Panc1 (cell line): ENCODE results near the gene CCDC127. TPM values are rescaled to one million over a fixed set of nuclear protein-coding genes. Genes with fewer than 3 reads are reported as not detected.
"Not testable (repeated sequence)": the region's sequence is repeated elsewhere in the genome, so short reads cannot be mapped to it uniquely, and the experiment has no call there.

Experiments
- ATAC-seq: fragments of 200-7000 bp; cut with Tn5 transposase; 2 replicates; pipeline ENCODE4 v1.9.1; 2020; ENCODE audit warnings: mild to moderate bottlenecking, moderate library complexity
- BruUV-seq: library from RNA; stranded (reverse); fragments of 400-500 nt; replicated peaks from 2 replicates; lab custom pipeline; 2021; lab: Mats Ljungman, UMichigan
- CTCF ChIA-PET: fragments of 300-600 bp; sonication (Branson Sonifier 250); formaldehyde crosslinking; loops from one replicate; lab custom pipeline; 2022; ENCODE audit warnings: antibody characterized with exemption; lab: Charles Lee
- POLR2A ChIA-PET: fragments of 300-600 bp; sonication (Branson Sonifier 250); formaldehyde crosslinking; loops from one replicate; lab custom pipeline; 2022; ENCODE audit warnings: antibody characterized with exemption; lab: Charles Lee
- DNase-seq: peaks from one replicate; pipeline ENCODE4 v3.0.0-alpha.2; 2010; ENCODE audit warnings: low read depth, low spot score
- H3K27ac ChIP-seq: 2 replicates; pipeline ENCODE4 v1.5.1; 2011; ENCODE audit warnings: mild to moderate bottlenecking, low read length, inconsistent platforms
- H3K27me3 ChIP-seq: fragments of 200-500 bp; sonication (Bioruptor generic); 2 replicates; pipeline ENCODE4 v1.6.0; 2014; ENCODE audit warnings: low read length, inconsistent platforms; ENCODE audit not compliant: control insufficient read depth, insufficient read depth
- H3K36me3 ChIP-seq: fragments of 200-500 bp; sonication (Bioruptor generic); 2 replicates; pipeline ENCODE4 v1.5.1; 2014; ENCODE audit warnings: inconsistent platforms, mild to moderate bottlenecking, low read length, moderate library complexity; ENCODE audit not compliant: control insufficient read depth, insufficient read depth
- H3K4me1 ChIP-seq: 2 replicates; pipeline ENCODE4 v1.5.1; 2011; ENCODE audit warnings: inconsistent platforms, mild to moderate bottlenecking, low read length, moderate library complexity; ENCODE audit not compliant: control insufficient read depth, insufficient read depth
- H3K4me3 ChIP-seq, 2 experiments: 2 replicates each; pipeline ENCODE4 v1.5.1; 2011 to 2012; ENCODE audit warnings: low read depth in 2 of 2, low read length in 2 of 2, mild to moderate bottlenecking in 2 of 2, inconsistent platforms in 1 of 2, moderate library complexity in 1 of 2
- H3K9me3 ChIP-seq: fragments of 200-500 bp; sonication (Bioruptor generic); 2 replicates; pipeline ENCODE4 v1.5.1; 2014; ENCODE audit warnings: low read depth, mild to moderate bottlenecking, inconsistent platforms, low read length, moderate library complexity; ENCODE audit not compliant: control insufficient read depth, insufficient read depth
- POLR2AphosphoS5 ChIP-seq: IDR thresholded peaks from 2 replicates; pipeline ENCODE4 v1.6.1; 2012; ENCODE audit warnings: mild to moderate bottlenecking, low read depth, low read length, moderate library complexity
- REST ChIP-seq, 2 experiments: IDR thresholded peaks; 2 replicates each; pipeline ENCODE4 v1.6.1; 2011 to 2012; ENCODE audit warnings: low read depth in 2 of 2, control low read depth in 1 of 2, low read length in 1 of 2, mild to moderate bottlenecking in 1 of 2, moderate library complexity in 1 of 2; ENCODE audit not compliant: insufficient read depth in 1 of 2
- SIN3A ChIP-seq: IDR thresholded peaks from 2 replicates; pipeline ENCODE4 v1.6.1; 2012; ENCODE audit warnings: low read depth, mild to moderate bottlenecking, low read length, moderate library complexity, borderline replicate concordance; ENCODE audit not compliant: insufficient read depth
- TCF7L2 ChIP-seq: IDR thresholded peaks from 2 replicates; pipeline ENCODE4 v1.6.1; 2011; ENCODE audit warnings: mild to moderate bottlenecking, low read depth, low read length, inconsistent platforms
- in situ Hi-C: cut with HindIII; loops from 2 replicates; pipeline ENCODE4 v1.10.0; 2016; ENCODE audit warnings: low sequenced_read_pairs, low pct_unique_long_range_greater_than_20kb
- intact Hi-C: fragments of 100-400 bp; cut with micrococcal nuclease; formaldehyde crosslinking; loops from one replicate; pipeline ENCODE4 v1.10.0; 2022; ENCODE audit not compliant: unreplicated experiment
- total RNA-seq: library from RNA; stranded (reverse); gene quantifications from one replicate; pipeline ENCODE4 v1.2.1, GENCODE V29; 2021; ENCODE audit not compliant: unreplicated experiment
- TF ChIP-seq, protein P1 (sequence below): fragments of 450-650 bp; IDR thresholded peaks from 2 replicates; pipeline ENCODE4 v1.5.1; 2017; ENCODE audit warnings: mild to moderate bottlenecking

CCDC127 gene
- total RNA-seq, 1 experiment from 2014 or later: 8.1 TPM

DNA sequence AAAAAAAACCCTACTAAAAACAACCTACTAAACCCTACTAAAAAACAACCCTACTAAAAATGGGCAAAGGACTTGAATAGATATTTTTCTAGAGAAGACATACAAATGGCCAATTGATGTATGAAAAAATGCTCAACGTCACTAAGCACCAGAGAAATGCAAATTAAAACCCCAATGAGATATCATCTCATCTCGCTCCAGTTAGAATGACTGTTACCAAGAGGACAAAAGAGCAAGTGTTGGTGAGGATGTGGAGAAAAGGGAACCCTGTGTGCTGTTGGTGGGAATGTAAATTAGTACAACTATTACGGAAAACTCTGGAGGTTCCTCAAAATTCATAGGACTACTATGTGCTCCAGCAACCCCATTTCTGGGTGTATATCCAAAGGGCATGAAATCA lies 10.9 kb upstream of the CCDC127 start:
- Histone ChIP-seq H3K27me3 (no peaks in the 10 kb centered on the region), H3K4me3 (no peak overlapping the region), H3K36me3 (peaks cover 13% of the 10 kb centered on the region), H3K9me3 (no peaks in the 10 kb centered on the region), H3K27ac (no peak overlapping the region), H3K4me1 (no peaks in the 10 kb centered on the region)
- POLR2A ChIA-PET: no interaction called here
- CTCF ChIA-PET: no interaction called here
- in situ Hi-C loops (no loop called here), intact Hi-C loops (no loop called here)
- no TSS peak for BruUV-seq
- DNase-seq (no peak), ATAC-seq (no peak)
- TF ChIP-seq POLR2AphosphoS5 (no peak), SIN3A (no peak), TCF7L2 (no peak), REST (IDR thresholded peaks at IDR 0.05; ENCODE audit: insufficient read depth in 1 of 2, low read depth in 2 of 2, low read length in 1 of 2) (no peak)
- TF ChIP-seq, protein P1, sequence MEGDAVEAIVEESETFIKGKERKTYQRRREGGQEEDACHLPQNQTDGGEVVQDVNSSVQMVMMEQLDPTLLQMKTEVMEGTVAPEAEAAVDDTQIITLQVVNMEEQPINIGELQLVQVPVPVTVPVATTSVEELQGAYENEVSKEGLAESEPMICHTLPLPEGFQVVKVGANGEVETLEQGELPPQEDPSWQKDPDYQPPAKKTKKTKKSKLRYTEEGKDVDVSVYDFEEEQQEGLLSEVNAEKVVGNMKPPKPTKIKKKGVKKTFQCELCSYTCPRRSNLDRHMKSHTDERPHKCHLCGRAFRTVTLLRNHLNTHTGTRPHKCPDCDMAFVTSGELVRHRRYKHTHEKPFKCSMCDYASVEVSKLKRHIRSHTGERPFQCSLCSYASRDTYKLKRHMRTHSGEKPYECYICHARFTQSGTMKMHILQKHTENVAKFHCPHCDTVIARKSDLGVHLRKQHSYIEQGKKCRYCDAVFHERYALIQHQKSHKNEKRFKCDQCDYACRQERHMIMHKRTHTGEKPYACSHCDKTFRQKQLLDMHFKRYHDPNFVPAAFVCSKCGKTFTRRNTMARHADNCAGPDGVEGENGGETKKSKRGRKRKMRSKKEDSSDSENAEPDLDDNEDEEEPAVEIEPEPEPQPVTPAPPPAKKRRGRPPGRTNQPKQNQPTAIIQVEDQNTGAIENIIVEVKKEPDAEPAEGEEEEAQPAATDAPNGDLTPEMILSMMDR: no peak

DNA sequence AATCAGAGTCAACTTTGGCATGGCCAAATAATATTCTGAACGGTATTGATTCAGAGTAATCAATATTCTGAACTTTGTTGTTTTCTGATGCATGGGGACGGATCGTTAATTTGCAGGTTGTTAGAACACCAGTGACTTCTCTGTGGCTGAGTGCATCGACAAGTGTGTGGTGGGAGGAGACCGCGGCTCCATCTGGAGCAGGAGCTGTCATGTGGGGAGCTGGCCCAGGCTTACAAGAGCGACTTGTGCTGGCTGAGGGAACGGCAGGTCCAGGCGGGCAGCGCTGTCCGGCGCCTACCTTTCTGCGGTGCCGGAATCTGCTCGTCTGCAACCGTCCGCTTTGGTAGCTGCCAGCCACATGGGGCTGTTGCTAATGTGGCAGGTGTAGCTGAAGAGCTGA lies 9.4 kb upstream of the CCDC127 start:
- peaks cover 13% of the 10 kb centered on the region for H3K36me3 ChIP-seq
- in situ Hi-C loops, POLR2A ChIA-PET, H3K9me3 ChIP-seq, H3K4me1 ChIP-seq, H3K27me3 ChIP-seq, BruUV-seq, H3K27ac ChIP-seq, H3K4me3 ChIP-seq, intact Hi-C loops, CTCF ChIA-PET, DNase-seq, ATAC-seq: not testable (repeated sequence)

DNA sequence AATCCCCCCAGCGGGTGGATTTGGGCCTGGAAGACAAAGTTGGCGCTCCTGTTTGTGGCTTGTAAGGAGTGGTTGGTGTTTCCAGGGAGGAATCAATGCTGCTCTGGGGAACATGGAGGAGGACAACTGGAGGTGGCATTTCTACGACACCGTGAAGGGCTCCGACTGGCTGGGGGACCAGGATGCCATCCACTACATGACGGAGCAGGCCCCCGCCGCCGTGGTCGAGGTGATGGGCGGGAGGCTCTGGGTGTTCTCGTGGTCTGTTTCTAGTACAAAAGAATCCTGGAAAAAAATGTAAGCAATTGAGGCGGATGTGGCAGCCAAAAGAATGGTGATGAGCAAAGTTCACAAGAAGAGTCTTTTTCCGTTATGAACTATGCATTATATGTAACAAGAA lies 7.4 kb upstream of the CCDC127 start:
- Histone ChIP-seq H3K27ac (no peak overlapping the region), H3K9me3 (no peaks in the 10 kb centered on the region), H3K4me1 (peaks cover 8% of the 10 kb centered on the region; the same call in 1 of the 2 replicates), H3K4me3 (no peak overlapping the region), H3K36me3 (peaks cover 13% of the 10 kb centered on the region), H3K27me3 (no peaks in the 10 kb centered on the region)
- no peak for ATAC-seq
- ChIA-PET CTCF (no interaction called here), POLR2A (no interaction called here)
- TF ChIP-seq SIN3A (no peak), TCF7L2 (no peak), REST (IDR thresholded peaks at IDR 0.05; ENCODE audit: insufficient read depth in 1 of 2, low read depth in 2 of 2, low read length in 1 of 2) (no peak), POLR2AphosphoS5 (no peak)
- TF ChIP-seq, protein P1: no peak
- DNase-seq: no peak
- in situ Hi-C loops (no loop called here), intact Hi-C loops (no loop called here)
- no TSS peak for BruUV-seq
